Pancreas (tissue), 10 donors: ENCODE measurements around the gene KPNB1. TPM values are rescaled to one million over a fixed set of nuclear protein-coding genes. Genes with fewer than 3 reads are reported as not detected.

Experiments
- ATAC-seq, 4 donors: fragments of 200-7000 bp; cut with Tn5 transposase; one replicate each; pipeline versions ENCODE4 v1.8.0 to v1.9.1; 2020; ENCODE audit warnings: mild to moderate bottlenecking in 4 of 4, moderate library complexity in 4 of 4
- DNase-seq, 6 donors: peaks; one replicate each; pipeline ENCODE4 v3.0.0-alpha.2; 2020
- FAIRE-seq: peaks from 2 replicates; lab custom pipeline; 2012; peaks lifted over from hg19 to GRCh38; lab: Jason Lieb, UNC
- H3K27ac ChIP-seq, 4 donors: fragments of 200-600 bp; sonication (generic); 1 replicate in 3 of 4; 2 replicates in 1 of 4; pipeline versions ENCODE4 v1.5.0 to v1.8.0; 2020
- H3K27me3 ChIP-seq, 4 donors: fragments of 200-600 bp; one replicate each; pipeline ENCODE4 v1.8.0; 2021
- H3K36me3 ChIP-seq, 3 donors: fragments of 200-600 bp; sonication (generic) in 1 of 3; one replicate each; pipeline versions ENCODE4 v1.5.0 to v1.8.0; 2020 to 2021
- H3K4me1 ChIP-seq, 3 donors: fragments of 200-600 bp; one replicate each; pipeline ENCODE4 v1.8.0; 2021
- H3K4me3 ChIP-seq, 4 donors: fragments of 200-600 bp; sonication (generic) in 2 of 4; one replicate each; pipeline versions ENCODE4 v1.5.0 to v1.8.0; 2020 to 2021
- H3K9me3 ChIP-seq, 4 donors: fragments of 200-600 bp; one replicate each; pipeline ENCODE4 v1.8.0; 2021
- CTCF ChIP-seq, 4 donors: fragments of 200-600 bp; sonication (generic) in 3 of 4; IDR thresholded peaks; one replicate each; pipeline versions ENCODE4 v1.5.0 to v1.8.0; 2021; ENCODE audit warnings: antibody characterized with exemption in 4 of 4
- WGBS, 2 donors: extraction: QIAGEN DNeasy Blood & Tissue Kit; methylation state at CpG; one replicate each; pipeline ENCODE4 v1.1.7; 2013; 5-methylcytosine and 5-hydroxymethylcytosine counted together
- intact Hi-C, 3 donors: fragments of 100-400 bp; cut with DNase I; formaldehyde crosslinking; loops; one replicate each; pipeline versions ENCODE4 v1.11.1 to v1.14.2; 2022
- polyA plus RNA-seq, 2 donors: library from polyadenylated mRNA; stranded (reverse); fragments of 200-250 nt; gene quantifications; one replicate each; pipeline ENCODE4 v1.2.3, GENCODE V29; 2013
- total RNA-seq, 6 donors: library from RNA; stranded (reverse); fragmentation: NEBNext Ultra II Directional in 4 of 6; extraction: Animal tissue kit (Norgen Biotek cat#: 25700) in 4 of 6; gene quantifications; one replicate each; pipeline versions ENCODE4 v1.2.1 to v1.2.4, GENCODE V29; 2021 to 2023
- donor health status: healthy with polysubstance abuse.
- donor health status: DM: no; HTN: no; CAD: no; lungs with moderate emphysema.
- donor health status: DM: no; HTN: no; CAD: no.
- donor health status: control.
- donor health status: control.
- donor health status: Bipolar disorder and iron deficiency.
- donor health status: DM: yes; HTN: yes; CAD: no.
- donor health status: DM: no; HTN: no; CAD: no.
- donor health status: DM: no; HTN: no; CAD: no.
- donor health status: DM: yes; HTN: yes; CAD: no.

The KPNB1 gene
- total and polyA plus RNA-seq, 8 donors, result 18.1 to 126 (median 115) TPM

DNA sequence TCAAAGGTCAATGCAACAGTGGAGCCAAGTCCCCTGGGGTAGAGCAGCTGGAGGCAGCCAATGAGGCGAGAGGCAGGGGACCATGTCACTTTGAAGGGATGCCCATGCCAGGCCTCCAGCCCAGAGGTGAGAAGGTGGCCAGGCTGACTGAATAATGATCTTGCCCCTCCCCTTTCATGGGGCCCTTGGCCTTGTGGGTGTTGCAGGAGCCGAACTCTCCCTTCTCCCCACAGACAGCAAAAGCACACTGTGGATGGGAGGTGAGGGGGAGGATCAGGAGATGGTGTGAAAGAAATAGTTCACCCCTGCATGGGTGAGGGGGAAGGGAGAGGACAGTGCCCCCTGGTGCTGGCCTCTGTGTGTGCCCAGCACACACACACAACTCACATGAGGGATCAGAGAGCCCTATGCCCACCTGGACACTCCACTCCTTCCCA is 67.6 kb downstream of the KPNB1 start:
- WGBS, 2 donors, result 51 to 53% methylated on average over 2 of the region's 2 CpGs
- peak in 1 of 6 donors; percentile 54 for DNase-seq
- Histone ChIP-seq H3K27ac (no peak overlapping the region), H3K27me3 (peaks cover 0 to 9% (median 2%) of the 10 kb centered on the region in 4 donors), H3K4me3 (no peak overlapping the region), H3K9me3 (no peaks in the 10 kb centered on the region), H3K36me3 (no peaks in the 10 kb centered on the region), H3K4me1 (no peaks in the 10 kb centered on the region)
- ATAC-seq, result peak in 3 of 4 donors; percentile 26 to 73 (median 53)
- intact Hi-C loops, result no loop called here
- no peak for FAIRE-seq
- TF ChIP-seq CTCF (IDR thresholded peaks at IDR 0.05), result peak in 3 of 4 donors; percentile 13 to 15 (median 14)

- Histone ChIP-seq H3K4me3 (no peak overlapping the region), H3K4me1 (no peaks in the 10 kb centered on the region), H3K9me3 (no peaks in the 10 kb centered on the region), H3K27ac (no peak overlapping the region), H3K27me3 (peaks cover 0 to 9% (median 2%) of the 10 kb centered on the region in 4 donors), H3K36me3 (no peaks in the 10 kb centered on the region)
- TF ChIP-seq CTCF (IDR thresholded peaks at IDR 0.05), result no peak
- peak in 2 of 4 donors; percentile 16 to 38 for ATAC-seq
- WGBS, 2 donors, result 16 to 20% methylated on average over 9 of the region's 9 CpGs
- DNase-seq, result no peak
- FAIRE-seq, result no peak
- intact Hi-C loops, result no loop called here
Measured at GRCh38 chr17:47717979-47718621, 68.4 kb downstream of the KPNB1 start.

GRCh38 chr17:47718634-47719405 is 69.1 kb downstream of the KPNB1 start:
- no peak overlapping the region for H3K4me3 ChIP-seq
- TF ChIP-seq CTCF (IDR thresholded peaks at IDR 0.05), result no peak
- H3K4me1 ChIP-seq, result no peaks in the 10 kb centered on the region
- no peaks in the 10 kb centered on the region for H3K9me3 ChIP-seq
- WGBS, 2 donors, result 48 to 65% methylated on average over 8 of the region's 8 CpGs
- FAIRE-seq, result no peak
- no peak overlapping the region for H3K27ac ChIP-seq
- ATAC-seq, result no peak
- no peak for DNase-seq
- no peaks in the 10 kb centered on the region for H3K36me3 ChIP-seq
- intact Hi-C loops, result no loop called here
- H3K27me3 ChIP-seq, result peaks cover 0 to 9% (median 2%) of the 10 kb centered on the region in 4 donors

GRCh38 chr17:47719411-47720152 is 69.9 kb downstream of the KPNB1 start:
- intact Hi-C loops, result no loop called here
- no peaks in the 10 kb centered on the region for H3K4me1 ChIP-seq
- peaks cover 0 to 9% (median 4%) of the 10 kb centered on the region in 4 donors for H3K27me3 ChIP-seq
- no peak for TF ChIP-seq CTCF (IDR thresholded peaks at IDR 0.05)
- H3K4me3 ChIP-seq, result no peak overlapping the region
- WGBS, 2 donors, result 69 to 77% methylated on average over 9 of the region's 9 CpGs
- H3K36me3 ChIP-seq, result no peaks in the 10 kb centered on the region
- no peaks in the 10 kb centered on the region for H3K9me3 ChIP-seq
- DNase-seq, result no peak
- ATAC-seq, result no peak
- FAIRE-seq, result no peak
- H3K27ac ChIP-seq, result no peak overlapping the region
